Uterus (tissue), 4 donors: Measurements from ENCODE around the gene ZNF629. TPM values are rescaled to one million over a fixed set of nuclear protein-coding genes. Genes with fewer than 3 reads are reported as not detected.

Experiments
- DNase-seq, 2 donors: peaks; one replicate each; pipeline ENCODE4 v3.0.0-alpha.2; 2019 to 2020
- H3K27ac ChIP-seq, 2 donors: fragments of 200-600 bp; sonication (generic); 1 replicate in 1 of 2; 2 replicates in 1 of 2; pipeline ENCODE4 v1.5.1; 2016 to 2018
- H3K27me3 ChIP-seq, 2 donors: fragments of 200-600 bp; sonication (generic); one replicate each; pipeline ENCODE4 v1.5.1; 2018 to 2019; ENCODE audit warnings: control low read depth in 1 of 2
- H3K36me3 ChIP-seq, 2 donors: fragments of 200-600 bp; sonication (generic); one replicate each; pipeline ENCODE4 v1.5.1; 2019; ENCODE audit warnings: control low read depth in 1 of 2
- H3K4me1 ChIP-seq, 2 donors: fragments of 200-600 bp; sonication (generic); one replicate each; pipeline ENCODE4 v1.5.1; 2018 to 2019; ENCODE audit warnings: control low read depth in 1 of 2
- H3K4me3 ChIP-seq, 2 donors: fragments of 200-600 bp; sonication (generic); 1 replicate in 1 of 2; 2 replicates in 1 of 2; pipeline ENCODE4 v1.5.1; 2018 to 2019; ENCODE audit warnings: mild to moderate bottlenecking in 1 of 2
- H3K9me3 ChIP-seq, 2 donors: fragments of 200-600 bp; sonication (generic); one replicate each; pipeline ENCODE4 v1.5.1; 2019; ENCODE audit warnings: control low read depth in 1 of 2
- CTCF ChIP-seq, 4 experiments: fragments of 200-600 bp in 2 of 4; fragments of 450-650 bp in 2 of 4; sonication (generic) in 2 of 4; IDR thresholded peaks; one replicate each; pipeline ENCODE4 v1.5.1; 2016 to 2019; ENCODE audit warnings: antibody characterized with exemption in 4 of 4, mild to moderate bottlenecking in 2 of 4, moderate library complexity in 1 of 4
- POLR2A ChIP-seq, 2 donors: fragments of 450-650 bp; IDR thresholded peaks; one replicate each; pipeline ENCODE4 v1.6.1; 2016; ENCODE audit warnings: antibody characterized with exemption in 2 of 2, mild to moderate bottlenecking in 1 of 2, moderate library complexity in 1 of 2
- intact Hi-C: fragments of 100-400 bp; cut with DNase I; formaldehyde crosslinking; loops from one replicate; pipeline ENCODE4 v1.15.1; 2023; ENCODE audit warnings: low total_unique reads
- total RNA-seq, 4 donors: library from RNA; depleted of rRNA in 3 of 4; stranded (reverse); fragments of >200 nt in 3 of 4; gene quantifications; one replicate each; pipeline versions ENCODE4 v1.1.0 to v1.2.4, GENCODE V29; 2014 to 2023
- donor health status: DM: yes; HTN: yes; CAD: no.

Gene ZNF629
- total RNA-seq, 4 donors from 2014 or later = 5.4 to 25.5 (median 10.7) TPM

DNA sequence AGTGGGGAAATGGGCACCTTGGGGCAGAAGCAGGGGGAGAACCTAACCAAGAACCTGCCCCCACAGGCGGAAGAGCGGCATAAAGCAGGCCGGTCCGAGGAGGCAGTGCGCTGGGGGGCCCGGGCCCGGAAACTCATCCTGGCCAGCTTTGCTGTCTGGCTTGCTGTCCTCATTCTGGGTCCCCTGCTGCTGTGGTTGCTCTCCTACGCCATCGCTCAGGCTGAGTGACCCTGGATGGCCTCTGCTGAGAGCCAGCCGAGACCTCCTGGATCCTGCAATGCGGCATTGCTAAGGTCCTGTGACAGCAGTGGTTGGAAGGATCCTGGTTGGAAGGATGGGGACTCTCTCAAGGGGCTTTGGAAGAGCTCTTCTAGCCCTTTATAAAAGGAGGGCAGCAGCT is 43.3 kb downstream of the ZNF629 start:
- intact Hi-C loops = no loop called here
- H3K4me3 ChIP-seq = no peak overlapping the region
- no peaks in the 10 kb centered on the region for H3K36me3 ChIP-seq
- no peaks in the 10 kb centered on the region for H3K9me3 ChIP-seq
- no peaks in the 10 kb centered on the region for H3K27me3 ChIP-seq
- H3K4me1 ChIP-seq = peaks cover 4 to 6% of the 10 kb centered on the region in 2 donors
- peak overlapping the region; percentile 52 to 65 for H3K27ac ChIP-seq
- no peak for TF ChIP-seq POLR2A (IDR thresholded peaks at IDR 0.05)
- TF ChIP-seq CTCF (IDR thresholded peaks at IDR 0.05) = no peak
- DNase-seq = peak in 1 of 2 donors; percentile 50

GRCh38 chr16:30741461-30741914 is 45.5 kb downstream of the ZNF629 start:
- no peak overlapping the region for H3K4me3 ChIP-seq
- intact Hi-C loops = no loop called here

GRCh38 chr16:30740364-30741251 is 46.4 kb downstream of the ZNF629 start:
- DNase-seq = peak; percentile 64 to 80
- Histone ChIP-seq H3K27me3 (no peaks in the 10 kb centered on the region), H3K27ac (peak overlapping the region; percentile 0 to 47), H3K4me3 (no peak overlapping the region), H3K4me1 (peaks cover 0 to 6% of the 10 kb centered on the region in 2 donors), H3K9me3 (no peaks in the 10 kb centered on the region), H3K36me3 (no peaks in the 10 kb centered on the region)
- TF ChIP-seq CTCF (IDR thresholded peaks at IDR 0.05) (no peak), POLR2A (IDR thresholded peaks at IDR 0.05) (no peak)
- intact Hi-C loops = no loop called here

More at GRCh38 chr16:30741461-30741914, 45.5 kb downstream of the ZNF629 start:
- Histone ChIP-seq H3K9me3 (no peaks in the 10 kb centered on the region), H3K4me1 (peaks cover 0 to 6% of the 10 kb centered on the region in 2 donors), H3K27ac (peak overlapping the region in 1 of 2 donors; percentile 47), H3K36me3 (no peaks in the 10 kb centered on the region), H3K27me3 (no peaks in the 10 kb centered on the region)
- DNase-seq = no peak
- TF ChIP-seq POLR2A (IDR thresholded peaks at IDR 0.05) (no peak), CTCF (IDR thresholded peaks at IDR 0.05) (no peak)

DNA sequence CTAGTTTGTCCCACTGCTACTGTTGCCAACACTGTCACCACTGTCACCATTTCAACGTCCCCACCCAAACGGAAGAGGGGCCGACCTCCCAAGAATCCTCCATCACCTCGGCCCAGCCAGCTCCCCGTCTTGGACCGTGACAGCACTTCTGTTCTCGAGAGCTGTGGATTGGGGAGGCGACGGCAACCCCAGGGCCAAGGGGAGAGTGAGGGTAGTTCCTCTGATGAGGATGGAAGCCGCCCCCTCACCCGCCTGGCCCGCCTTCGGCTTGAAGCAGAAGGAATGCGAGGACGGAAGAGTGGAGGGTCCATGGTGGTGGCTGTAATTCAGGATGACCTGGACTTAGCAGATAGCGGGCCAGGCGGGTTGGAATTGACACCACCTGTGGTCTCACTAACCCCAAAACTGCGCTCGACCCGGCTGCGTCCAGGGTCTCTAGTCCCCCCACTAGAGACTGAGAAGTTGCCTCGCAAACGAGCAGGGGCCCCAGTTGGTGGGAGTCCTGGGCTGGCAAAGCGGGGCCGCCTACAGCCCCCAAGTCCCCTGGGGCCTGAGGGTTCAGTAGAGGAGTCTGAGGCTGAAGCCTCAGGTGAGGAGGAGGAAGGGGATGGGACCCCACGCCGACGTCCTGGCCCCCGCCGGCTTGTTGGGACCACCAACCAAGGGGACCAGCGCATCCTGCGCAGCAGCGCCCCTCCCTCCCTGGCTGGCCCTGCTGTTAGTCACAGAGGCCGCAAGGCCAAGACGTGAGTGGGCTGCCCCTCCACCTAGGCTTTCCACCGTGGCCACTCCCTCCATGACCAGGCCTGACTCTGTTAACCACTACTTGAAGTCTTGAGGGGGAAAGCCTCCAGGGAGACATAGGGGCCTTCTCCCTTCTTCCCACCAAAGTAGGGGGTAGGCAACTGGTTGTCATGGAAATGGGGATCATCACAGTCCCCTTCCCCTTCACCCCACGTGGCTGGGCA is 47.7 kb downstream of the ZNF629 start:
- peaks cover 0 to 6% of the 10 kb centered on the region in 2 donors for H3K4me1 ChIP-seq
- peak overlapping the region in 1 of 2 donors; percentile 47 for H3K27ac ChIP-seq
- DNase-seq = no peak
- intact Hi-C loops = no loop called here
- no peak for TF ChIP-seq CTCF (IDR thresholded peaks at IDR 0.05)
- no peak for TF ChIP-seq POLR2A (IDR thresholded peaks at IDR 0.05)
- H3K4me3 ChIP-seq = no peak overlapping the region
- no peaks in the 10 kb centered on the region for H3K9me3 ChIP-seq
- no peaks in the 10 kb centered on the region for H3K36me3 ChIP-seq
- no peaks in the 10 kb centered on the region for H3K27me3 ChIP-seq
